Measurements from ENCODE around the gene SLC4A2. TPM values are rescaled to one million over a fixed set of nuclear protein-coding genes. Genes with fewer than 3 reads are reported as not detected.

Gene SLC4A2
- total and polyA plus RNA-seq, 2 of the 8 experiments (the other 6 are each of a cell fraction or from before 2014, with no cell fraction given) = 72.6 to 147 TPM

DNA sequence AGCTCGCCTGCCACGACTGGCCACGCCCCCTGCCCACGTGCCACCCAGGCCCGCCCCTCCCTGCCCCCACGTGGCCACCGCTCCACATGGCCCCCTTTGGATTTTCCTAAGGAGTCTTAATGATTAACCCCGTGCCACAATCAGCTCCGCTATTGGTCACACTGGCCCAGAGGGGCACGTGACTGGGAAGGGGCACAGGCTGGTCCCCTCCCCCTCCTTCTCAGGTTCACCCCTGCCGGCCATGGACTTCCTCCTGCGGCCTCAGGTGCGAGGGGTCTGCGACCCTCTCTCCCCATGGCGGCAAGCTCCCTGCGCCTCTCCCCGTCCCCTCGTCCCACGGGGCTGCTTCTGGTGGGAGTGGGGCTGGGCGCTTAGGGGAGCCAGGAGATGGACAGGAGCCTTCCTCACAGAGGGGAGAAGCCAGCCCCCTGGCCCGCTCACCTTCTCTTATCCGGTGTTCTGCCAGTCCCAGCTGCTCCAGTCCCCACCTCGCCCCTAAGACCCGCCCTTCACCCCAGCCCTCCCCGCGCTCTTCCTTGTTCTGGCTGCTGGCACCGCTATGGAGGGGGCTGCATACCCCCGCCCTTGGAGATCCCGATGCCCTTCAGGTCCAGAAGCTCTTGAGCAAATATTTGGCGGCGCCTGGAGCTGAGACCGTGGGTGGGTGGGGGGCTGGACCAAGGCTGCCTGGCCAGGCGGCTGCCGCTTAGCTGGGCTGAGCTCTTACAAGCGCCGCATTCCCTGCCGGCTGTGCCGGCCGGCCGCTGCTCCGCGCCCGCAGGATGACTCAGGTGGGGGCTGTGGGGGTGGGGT is 3.2 kb downstream of the SLC4A2 start (continued):
- TF ChIP-seq SP4 (IDR thresholded peaks at IDR 0.05; ENCODE audit: low read length) = peak; percentile 95; the same call in 1 of the 2 replicates
- TF ChIP-seq SIN3A (conservative IDR thresholded peaks at IDR 0.05 in 1 of 2, IDR thresholded peaks at IDR 0.05 in 1 of 2; ENCODE audit: low read depth in 1 of 2, low read length in 2 of 2) = peak in 1 of 2 experiments; percentile 47; a peak in 1 of 4 replicates
- TF ChIP-seq CBX8 (IDR thresholded peaks at IDR 0.05; ENCODE audit: borderline replicate concordance, low read depth, low read length) = no peak
- TF ChIP-seq JUND (IDR thresholded peaks at IDR 0.05; ENCODE audit: low read length) = no peak
- TF ChIP-seq, protein P1, sequence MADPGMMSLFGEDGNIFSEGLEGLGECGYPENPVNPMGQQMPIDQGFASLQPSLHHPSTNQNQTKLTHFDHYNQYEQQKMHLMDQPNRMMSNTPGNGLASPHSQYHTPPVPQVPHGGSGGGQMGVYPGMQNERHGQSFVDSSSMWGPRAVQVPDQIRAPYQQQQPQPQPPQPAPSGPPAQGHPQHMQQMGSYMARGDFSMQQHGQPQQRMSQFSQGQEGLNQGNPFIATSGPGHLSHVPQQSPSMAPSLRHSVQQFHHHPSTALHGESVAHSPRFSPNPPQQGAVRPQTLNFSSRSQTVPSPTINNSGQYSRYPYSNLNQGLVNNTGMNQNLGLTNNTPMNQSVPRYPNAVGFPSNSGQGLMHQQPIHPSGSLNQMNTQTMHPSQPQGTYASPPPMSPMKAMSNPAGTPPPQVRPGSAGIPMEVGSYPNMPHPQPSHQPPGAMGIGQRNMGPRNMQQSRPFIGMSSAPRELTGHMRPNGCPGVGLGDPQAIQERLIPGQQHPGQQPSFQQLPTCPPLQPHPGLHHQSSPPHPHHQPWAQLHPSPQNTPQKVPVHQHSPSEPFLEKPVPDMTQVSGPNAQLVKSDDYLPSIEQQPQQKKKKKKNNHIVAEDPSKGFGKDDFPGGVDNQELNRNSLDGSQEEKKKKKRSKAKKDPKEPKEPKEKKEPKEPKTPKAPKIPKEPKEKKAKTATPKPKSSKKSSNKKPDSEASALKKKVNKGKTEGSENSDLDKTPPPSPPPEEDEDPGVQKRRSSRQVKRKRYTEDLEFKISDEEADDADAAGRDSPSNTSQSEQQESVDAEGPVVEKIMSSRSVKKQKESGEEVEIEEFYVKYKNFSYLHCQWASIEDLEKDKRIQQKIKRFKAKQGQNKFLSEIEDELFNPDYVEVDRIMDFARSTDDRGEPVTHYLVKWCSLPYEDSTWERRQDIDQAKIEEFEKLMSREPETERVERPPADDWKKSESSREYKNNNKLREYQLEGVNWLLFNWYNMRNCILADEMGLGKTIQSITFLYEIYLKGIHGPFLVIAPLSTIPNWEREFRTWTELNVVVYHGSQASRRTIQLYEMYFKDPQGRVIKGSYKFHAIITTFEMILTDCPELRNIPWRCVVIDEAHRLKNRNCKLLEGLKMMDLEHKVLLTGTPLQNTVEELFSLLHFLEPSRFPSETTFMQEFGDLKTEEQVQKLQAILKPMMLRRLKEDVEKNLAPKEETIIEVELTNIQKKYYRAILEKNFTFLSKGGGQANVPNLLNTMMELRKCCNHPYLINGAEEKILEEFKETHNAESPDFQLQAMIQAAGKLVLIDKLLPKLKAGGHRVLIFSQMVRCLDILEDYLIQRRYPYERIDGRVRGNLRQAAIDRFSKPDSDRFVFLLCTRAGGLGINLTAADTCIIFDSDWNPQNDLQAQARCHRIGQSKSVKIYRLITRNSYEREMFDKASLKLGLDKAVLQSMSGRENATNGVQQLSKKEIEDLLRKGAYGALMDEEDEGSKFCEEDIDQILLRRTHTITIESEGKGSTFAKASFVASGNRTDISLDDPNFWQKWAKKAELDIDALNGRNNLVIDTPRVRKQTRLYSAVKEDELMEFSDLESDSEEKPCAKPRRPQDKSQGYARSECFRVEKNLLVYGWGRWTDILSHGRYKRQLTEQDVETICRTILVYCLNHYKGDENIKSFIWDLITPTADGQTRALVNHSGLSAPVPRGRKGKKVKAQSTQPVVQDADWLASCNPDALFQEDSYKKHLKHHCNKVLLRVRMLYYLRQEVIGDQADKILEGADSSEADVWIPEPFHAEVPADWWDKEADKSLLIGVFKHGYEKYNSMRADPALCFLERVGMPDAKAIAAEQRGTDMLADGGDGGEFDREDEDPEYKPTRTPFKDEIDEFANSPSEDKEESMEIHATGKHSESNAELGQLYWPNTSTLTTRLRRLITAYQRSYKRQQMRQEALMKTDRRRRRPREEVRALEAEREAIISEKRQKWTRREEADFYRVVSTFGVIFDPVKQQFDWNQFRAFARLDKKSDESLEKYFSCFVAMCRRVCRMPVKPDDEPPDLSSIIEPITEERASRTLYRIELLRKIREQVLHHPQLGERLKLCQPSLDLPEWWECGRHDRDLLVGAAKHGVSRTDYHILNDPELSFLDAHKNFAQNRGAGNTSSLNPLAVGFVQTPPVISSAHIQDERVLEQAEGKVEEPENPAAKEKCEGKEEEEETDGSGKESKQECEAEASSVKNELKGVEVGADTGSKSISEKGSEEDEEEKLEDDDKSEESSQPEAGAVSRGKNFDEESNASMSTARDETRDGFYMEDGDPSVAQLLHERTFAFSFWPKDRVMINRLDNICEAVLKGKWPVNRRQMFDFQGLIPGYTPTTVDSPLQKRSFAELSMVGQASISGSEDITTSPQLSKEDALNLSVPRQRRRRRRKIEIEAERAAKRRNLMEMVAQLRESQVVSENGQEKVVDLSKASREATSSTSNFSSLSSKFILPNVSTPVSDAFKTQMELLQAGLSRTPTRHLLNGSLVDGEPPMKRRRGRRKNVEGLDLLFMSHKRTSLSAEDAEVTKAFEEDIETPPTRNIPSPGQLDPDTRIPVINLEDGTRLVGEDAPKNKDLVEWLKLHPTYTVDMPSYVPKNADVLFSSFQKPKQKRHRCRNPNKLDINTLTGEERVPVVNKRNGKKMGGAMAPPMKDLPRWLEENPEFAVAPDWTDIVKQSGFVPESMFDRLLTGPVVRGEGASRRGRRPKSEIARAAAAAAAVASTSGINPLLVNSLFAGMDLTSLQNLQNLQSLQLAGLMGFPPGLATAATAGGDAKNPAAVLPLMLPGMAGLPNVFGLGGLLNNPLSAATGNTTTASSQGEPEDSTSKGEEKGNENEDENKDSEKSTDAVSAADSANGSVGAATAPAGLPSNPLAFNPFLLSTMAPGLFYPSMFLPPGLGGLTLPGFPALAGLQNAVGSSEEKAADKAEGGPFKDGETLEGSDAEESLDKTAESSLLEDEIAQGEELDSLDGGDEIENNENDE (IDR thresholded peaks at IDR 0.05; ENCODE audit: insufficient replicate concordance, low read length) = no peak
- no peak for TF ChIP-seq CTCF (IDR thresholded peaks at IDR 0.05; ENCODE audit: control extremely low read depth in 1 of 3, insufficient read depth in 1 of 3, low read depth in 1 of 3, low read length in 3 of 3)
- no peak; the same call in 1 of the 2 replicates for TF ChIP-seq CHD2 (IDR thresholded peaks at IDR 0.05; ENCODE audit: low read length)

All from H1 (cell line).